ENCODE data around the gene INPP5K. TPM values are rescaled to one million over a fixed set of nuclear protein-coding genes. Genes with fewer than 3 reads are reported as not detected.

The INPP5K gene
- total RNA-seq, 1 experiment from 2014 or later = 29.4 TPM

GRCh38 chr17:1447052-1447451 lies 69.4 kb downstream of the INPP5K start:
- H3K27ac ChIP-seq (ENCODE audit: insufficient read length, low read depth, low read length) = no peak overlapping the region

More at GRCh38 chr17:1447052-1447451, 69.4 kb downstream of the INPP5K start:
- Histone ChIP-seq H3K23ac (ENCODE audit: insufficient read length, low read depth, low read length) (no peak overlapping the region), H2AK5ac (ENCODE audit: insufficient read length, low read length) (no peak overlapping the region), H3K56ac (ENCODE audit: insufficient read length, low read depth, low read length) (no peak overlapping the region), H3K4me1 (ENCODE audit: insufficient read depth, low read length) (no peaks in the 10 kb centered on the region), H2BK15ac (ENCODE audit: low read depth, low read length) (no peak overlapping the region), H3K4ac (ENCODE audit: low read depth, low read length) (no peak overlapping the region), H3K23me2 (ENCODE audit: insufficient read length, low read depth, low read length, poor library complexity, severe bottlenecking) (no peaks in the 10 kb centered on the region), H3K27me3 (ENCODE audit: insufficient read depth, low read length) (no peaks in the 10 kb centered on the region), H4K91ac (ENCODE audit: insufficient read length, low read depth, low read length) (no peak overlapping the region), H2AFZ (ENCODE audit: low read length) (no peak overlapping the region), H2BK20ac (ENCODE audit: low read depth, low read length, poor library complexity, severe bottlenecking) (no peak overlapping the region), H2BK12ac (ENCODE audit: insufficient read length, low read depth, low read length) (no peak overlapping the region), H2BK120ac (ENCODE audit: low read depth, low read length, poor library complexity, severe bottlenecking) (no peak overlapping the region), H3T11ph (ENCODE audit: low read length) (no peak overlapping the region), H2BK5ac (ENCODE audit: insufficient read length, low read length) (no peak overlapping the region), H3K79me1 (ENCODE audit: insufficient read depth, low read depth, low read length, poor library complexity, severe bottlenecking) (peaks cover 2% of the 10 kb centered on the region), H4K5ac (ENCODE audit: insufficient read length, low read depth, low read length) (no peak overlapping the region), H3K18ac (ENCODE audit: insufficient read length, low read depth, low read length) (no peak overlapping the region), H4K20me1 (ENCODE audit: control insufficient read depth, insufficient read depth, insufficient read length) (no peaks in the 10 kb centered on the region), H3K9me3 (ENCODE audit: control insufficient read depth, low read depth, low read length) (no peaks in the 10 kb centered on the region), H3K4me2 (ENCODE audit: insufficient read depth, insufficient read length, low read length) (no peak overlapping the region), H4K8ac (replicated peaks; ENCODE audit: insufficient read length, low read depth, low read length) (no peak overlapping the region), H3K79me2 (ENCODE audit: insufficient read depth, low read length) (peaks cover 37% of the 10 kb centered on the region; the same call in 1 of the 2 replicates), H3K9ac (ENCODE audit: extremely low read depth, insufficient read length, low read length) (no peak overlapping the region), H3K14ac (ENCODE audit: insufficient read depth, low read length) (no peak overlapping the region)
- peaks cover 4 to 7% of the 10 kb centered on the region in 2 experiments; a peak in 3 of 4 replicates for H3K4me1 Mint-ChIP-seq
- DNase-seq = no peak
- H3K36me3 Mint-ChIP-seq (ENCODE audit: insufficient read depth in 1 of 3, low read depth in 3 of 3) = peaks cover 15 to 26% (median 17%) of the 10 kb centered on the region in 3 experiments; a peak in 6 of 7 replicates
- no peaks in the 10 kb centered on the region for H3K9me3 Mint-ChIP-seq
- no CpG with 5 or more reads among the region's 7 CpGs for WGBS (ENCODE audit: extremely low coverage, insufficient read length, low lambda C conversion rate)
- H3K4me3 Mint-ChIP-seq = no peak overlapping the region
- no peaks in the 10 kb centered on the region for H3K27me3 Mint-ChIP-seq (ENCODE audit: low read depth)
- H3K27ac Mint-ChIP-seq = peak overlapping the region in 2 of 3 experiments; percentile 74 to 85; a peak in 4 of 7 replicates
- no peak for TF ChIP-seq CTCF (conservative IDR thresholded peaks at IDR 0.05)

Measured in H9 (cell line).